Measurements from ENCODE around the gene CLMN. TPM values are rescaled to one million over a fixed set of nuclear protein-coding genes. Genes with fewer than 3 reads are reported as not detected.

Gene CLMN
- total RNA-seq, 2 donors from 2014 or later: 24.6 to 39.3 TPM

DNA sequence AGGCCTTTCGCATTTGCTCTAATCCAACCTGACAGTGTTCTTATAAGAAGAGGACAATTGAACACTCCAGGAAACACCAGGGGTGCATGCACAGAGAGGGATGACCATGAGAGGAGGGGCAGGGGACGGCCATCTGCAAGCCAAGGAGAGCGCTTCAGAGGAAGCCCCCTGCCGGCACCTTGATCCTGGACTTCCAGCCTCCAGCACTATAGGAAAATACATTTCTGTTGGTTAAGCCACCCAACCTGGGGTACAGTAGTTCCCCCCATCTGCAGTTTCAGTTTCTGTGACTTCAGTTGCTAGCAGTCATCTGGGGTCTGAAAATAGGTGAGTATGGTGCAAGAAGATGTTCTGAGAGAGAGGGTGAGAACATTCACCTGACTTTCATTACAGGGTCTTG, 64.7 kb downstream of the CLMN start:
- H3K27me3 ChIP-seq (replicated peaks; ENCODE audit: insufficient read depth): no peaks in the 10 kb centered on the region
- TF ChIP-seq POLR2AphosphoS5 (IDR thresholded peaks at IDR 0.05): no peak
- TF ChIP-seq, protein P1, sequence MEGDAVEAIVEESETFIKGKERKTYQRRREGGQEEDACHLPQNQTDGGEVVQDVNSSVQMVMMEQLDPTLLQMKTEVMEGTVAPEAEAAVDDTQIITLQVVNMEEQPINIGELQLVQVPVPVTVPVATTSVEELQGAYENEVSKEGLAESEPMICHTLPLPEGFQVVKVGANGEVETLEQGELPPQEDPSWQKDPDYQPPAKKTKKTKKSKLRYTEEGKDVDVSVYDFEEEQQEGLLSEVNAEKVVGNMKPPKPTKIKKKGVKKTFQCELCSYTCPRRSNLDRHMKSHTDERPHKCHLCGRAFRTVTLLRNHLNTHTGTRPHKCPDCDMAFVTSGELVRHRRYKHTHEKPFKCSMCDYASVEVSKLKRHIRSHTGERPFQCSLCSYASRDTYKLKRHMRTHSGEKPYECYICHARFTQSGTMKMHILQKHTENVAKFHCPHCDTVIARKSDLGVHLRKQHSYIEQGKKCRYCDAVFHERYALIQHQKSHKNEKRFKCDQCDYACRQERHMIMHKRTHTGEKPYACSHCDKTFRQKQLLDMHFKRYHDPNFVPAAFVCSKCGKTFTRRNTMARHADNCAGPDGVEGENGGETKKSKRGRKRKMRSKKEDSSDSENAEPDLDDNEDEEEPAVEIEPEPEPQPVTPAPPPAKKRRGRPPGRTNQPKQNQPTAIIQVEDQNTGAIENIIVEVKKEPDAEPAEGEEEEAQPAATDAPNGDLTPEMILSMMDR (IDR thresholded peaks at IDR 0.05): no peak
- TF ChIP-seq POLR2A (IDR thresholded peaks at IDR 0.05): no peak
- H3K4me3 ChIP-seq: no peak overlapping the region
- no peaks in the 10 kb centered on the region for H3K9me3 ChIP-seq
- H3K36me3 ChIP-seq: no peaks in the 10 kb centered on the region
- H3K27ac ChIP-seq: no peak overlapping the region
- no peak for DNase-seq (ENCODE audit: low spot score)
- WGBS: 94% methylated on average over 4 of the region's 4 CpGs
- intact Hi-C loops (cut with DNase I): no loop called here
- no peaks in the 10 kb centered on the region for H3K4me1 ChIP-seq (replicated peaks)

DNA sequence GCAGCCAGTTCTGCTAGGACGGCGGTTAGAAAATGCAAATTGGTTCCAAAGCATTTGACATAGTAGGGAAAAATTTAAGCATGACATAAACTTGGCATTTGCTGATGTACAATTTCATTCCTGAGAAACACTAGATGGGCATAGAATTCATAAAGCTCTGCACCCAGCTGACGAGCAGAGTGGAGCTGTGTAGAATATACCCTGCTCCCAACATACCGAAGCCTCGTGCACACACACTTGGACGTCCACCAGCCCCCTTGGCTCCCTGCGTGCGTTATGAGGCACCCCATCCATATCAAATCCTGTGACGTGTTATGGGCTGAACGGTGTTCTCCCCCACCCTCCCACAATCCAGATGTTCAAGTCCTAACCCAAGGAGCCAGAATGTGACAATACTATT, 65.4 kb downstream of the CLMN start:
- intact Hi-C loops (cut with DNase I): no loop called here
- no peak for DNase-seq (ENCODE audit: low spot score)
- no peaks in the 10 kb centered on the region for H3K4me1 ChIP-seq (replicated peaks)
- H3K4me3 ChIP-seq: no peak overlapping the region
- H3K36me3 ChIP-seq: no peaks in the 10 kb centered on the region
- H3K9me3 ChIP-seq: no peaks in the 10 kb centered on the region
- H3K27me3 ChIP-seq (replicated peaks; ENCODE audit: insufficient read depth): no peaks in the 10 kb centered on the region
- TF ChIP-seq, protein P1 (IDR thresholded peaks at IDR 0.05): no peak
- TF ChIP-seq POLR2AphosphoS5 (IDR thresholded peaks at IDR 0.05) (no peak), POLR2A (IDR thresholded peaks at IDR 0.05) (no peak)
- WGBS: 67% methylated on average over 10 of the region's 10 CpGs
- H3K27ac ChIP-seq: no peak overlapping the region

DNA sequence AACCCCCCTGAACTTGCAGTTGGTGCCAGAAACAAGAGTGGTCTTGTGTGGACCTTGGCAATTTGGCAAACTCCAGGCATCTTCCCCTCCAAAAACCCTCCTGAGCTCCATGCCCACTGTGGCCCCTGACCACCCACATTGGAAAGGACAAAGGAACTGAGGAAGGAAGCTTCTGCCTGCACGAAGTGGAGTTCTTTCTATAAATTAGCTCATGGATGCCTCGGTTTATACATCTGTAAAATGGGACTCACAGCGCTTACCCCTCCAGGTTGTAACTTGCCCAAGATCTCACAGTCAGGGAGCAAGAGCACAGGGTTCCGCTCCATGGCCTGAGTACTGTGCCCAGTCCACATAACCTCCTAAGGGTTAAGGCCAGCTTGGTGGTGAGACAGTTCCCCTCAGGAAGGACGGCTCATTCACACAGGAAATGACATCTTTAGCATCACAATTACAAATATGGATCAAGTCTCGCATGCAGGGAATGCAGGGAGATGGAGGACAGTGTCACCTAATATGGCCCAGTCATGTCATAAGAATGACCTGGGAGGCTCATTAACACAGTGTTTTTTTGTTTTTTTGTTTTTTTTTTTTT, 66.6 kb downstream of the CLMN start:
- DNase-seq (ENCODE audit: low spot score): no peak

DNA sequence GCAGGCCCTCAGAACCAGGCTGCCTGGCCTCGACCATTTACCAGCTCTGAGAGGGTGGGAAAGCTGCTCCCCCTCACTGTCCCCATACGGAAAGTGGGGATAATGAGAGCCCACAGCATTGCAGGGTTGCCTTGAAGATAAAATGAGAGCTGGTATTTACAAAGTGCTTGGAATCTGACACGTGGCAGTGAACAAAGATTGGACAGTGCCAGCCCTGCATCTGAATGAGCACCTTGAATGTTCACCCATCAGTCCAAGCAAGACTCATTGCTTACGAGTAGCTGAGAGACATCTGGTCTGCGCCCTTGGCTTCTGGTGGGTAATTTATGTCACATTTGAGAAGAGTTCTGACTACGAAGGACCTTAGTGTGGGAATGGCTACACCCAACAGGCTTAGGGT, 67.5 kb downstream of the CLMN start:
- 87% methylated on average over 6 of the region's 6 CpGs for WGBS
- H3K4me1 ChIP-seq (replicated peaks): no peaks in the 10 kb centered on the region
- no peak overlapping the region for H3K27ac ChIP-seq
- H3K4me3 ChIP-seq: no peak overlapping the region
- H3K36me3 ChIP-seq: no peaks in the 10 kb centered on the region
- H3K27me3 ChIP-seq (replicated peaks; ENCODE audit: insufficient read depth): no peaks in the 10 kb centered on the region
- no peaks in the 10 kb centered on the region for H3K9me3 ChIP-seq
- TF ChIP-seq, protein P1 (IDR thresholded peaks at IDR 0.05): no peak
- TF ChIP-seq POLR2AphosphoS5 (IDR thresholded peaks at IDR 0.05) (no peak), POLR2A (IDR thresholded peaks at IDR 0.05) (no peak)
- intact Hi-C loops (cut with DNase I): no loop called here
- no peak for DNase-seq (ENCODE audit: low spot score)

More for the DNA sequence above, 66.6 kb downstream of the CLMN start:
- no peak overlapping the region for H3K27ac ChIP-seq
- H3K36me3 ChIP-seq: no peaks in the 10 kb centered on the region
- H3K4me1 ChIP-seq (replicated peaks): no peaks in the 10 kb centered on the region
- no peak overlapping the region for H3K4me3 ChIP-seq
- no peaks in the 10 kb centered on the region for H3K27me3 ChIP-seq (replicated peaks; ENCODE audit: insufficient read depth)
- no peaks in the 10 kb centered on the region for H3K9me3 ChIP-seq
- WGBS: 88% methylated on average over 6 of the region's 6 CpGs
- intact Hi-C loops (cut with DNase I): no loop called here
- TF ChIP-seq POLR2AphosphoS5 (IDR thresholded peaks at IDR 0.05): no peak
- TF ChIP-seq, protein P1 (IDR thresholded peaks at IDR 0.05): no peak
- no peak for TF ChIP-seq POLR2A (IDR thresholded peaks at IDR 0.05)

DNA sequence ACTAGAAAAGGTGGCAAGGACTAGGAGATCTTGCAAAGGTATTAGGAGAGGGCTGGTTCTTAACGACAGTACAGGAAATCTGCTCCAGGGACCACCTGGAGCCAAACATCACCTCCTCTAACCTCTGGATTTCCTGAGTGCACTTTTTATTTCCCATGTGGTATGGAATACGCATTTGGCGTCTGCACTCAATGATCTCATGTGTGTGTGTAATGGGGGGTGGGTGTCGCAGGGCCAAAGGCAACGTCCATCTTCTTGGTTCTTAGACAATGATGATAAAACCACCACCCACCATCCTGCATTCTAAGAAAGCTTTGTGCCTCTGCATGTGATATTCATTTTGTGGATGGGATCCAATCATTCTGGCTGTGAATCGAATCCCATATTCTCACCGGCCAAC, 68.8 kb downstream of the CLMN start:
- no peaks in the 10 kb centered on the region for H3K9me3 ChIP-seq
- H3K36me3 ChIP-seq: no peaks in the 10 kb centered on the region
- intact Hi-C loops (cut with DNase I): no loop called here
- H3K4me3 ChIP-seq: no peak overlapping the region
- no peak overlapping the region for H3K27ac ChIP-seq
- H3K27me3 ChIP-seq (replicated peaks; ENCODE audit: insufficient read depth): no peaks in the 10 kb centered on the region
- DNase-seq (ENCODE audit: low spot score): no peak
- WGBS: 64% methylated on average over 7 of the region's 7 CpGs
- H3K4me1 ChIP-seq (replicated peaks): no peaks in the 10 kb centered on the region
- TF ChIP-seq POLR2AphosphoS5 (IDR thresholded peaks at IDR 0.05) (no peak), POLR2A (IDR thresholded peaks at IDR 0.05) (no peak)
- TF ChIP-seq, protein P1 (IDR thresholded peaks at IDR 0.05): no peak

Measured in prostate gland (tissue), 2 donors.